ENCODE measurements around the gene MN1.

DNA sequence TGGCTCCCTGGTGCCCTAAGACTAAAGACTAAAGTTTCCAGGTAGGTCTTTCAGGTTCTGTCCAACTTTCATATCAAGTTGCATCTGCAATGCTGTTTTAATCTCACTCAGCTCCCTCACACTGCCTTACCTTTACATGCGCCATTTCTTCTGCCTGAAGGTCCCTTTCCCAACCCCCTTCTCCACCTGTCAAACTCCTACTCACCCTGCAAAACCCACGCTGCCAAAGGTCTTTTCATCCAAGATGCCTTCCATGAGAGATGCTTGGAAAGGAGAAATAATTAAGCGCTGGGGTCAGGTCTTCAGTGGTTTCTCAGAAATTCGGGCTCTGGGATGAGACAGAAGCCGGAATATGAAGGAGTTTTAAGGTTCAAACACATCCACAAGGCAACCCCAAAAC, 95.1 kb downstream of the MN1 start:
- TF ChIP-seq, protein P1, sequence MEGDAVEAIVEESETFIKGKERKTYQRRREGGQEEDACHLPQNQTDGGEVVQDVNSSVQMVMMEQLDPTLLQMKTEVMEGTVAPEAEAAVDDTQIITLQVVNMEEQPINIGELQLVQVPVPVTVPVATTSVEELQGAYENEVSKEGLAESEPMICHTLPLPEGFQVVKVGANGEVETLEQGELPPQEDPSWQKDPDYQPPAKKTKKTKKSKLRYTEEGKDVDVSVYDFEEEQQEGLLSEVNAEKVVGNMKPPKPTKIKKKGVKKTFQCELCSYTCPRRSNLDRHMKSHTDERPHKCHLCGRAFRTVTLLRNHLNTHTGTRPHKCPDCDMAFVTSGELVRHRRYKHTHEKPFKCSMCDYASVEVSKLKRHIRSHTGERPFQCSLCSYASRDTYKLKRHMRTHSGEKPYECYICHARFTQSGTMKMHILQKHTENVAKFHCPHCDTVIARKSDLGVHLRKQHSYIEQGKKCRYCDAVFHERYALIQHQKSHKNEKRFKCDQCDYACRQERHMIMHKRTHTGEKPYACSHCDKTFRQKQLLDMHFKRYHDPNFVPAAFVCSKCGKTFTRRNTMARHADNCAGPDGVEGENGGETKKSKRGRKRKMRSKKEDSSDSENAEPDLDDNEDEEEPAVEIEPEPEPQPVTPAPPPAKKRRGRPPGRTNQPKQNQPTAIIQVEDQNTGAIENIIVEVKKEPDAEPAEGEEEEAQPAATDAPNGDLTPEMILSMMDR (IDR thresholded peaks at IDR 0.05; ENCODE audit: borderline replicate concordance, extremely low read depth, low read length, poor library complexity, severe bottlenecking) = no peak
- no peak for TF ChIP-seq EZH2 (IDR thresholded peaks at IDR 0.05; ENCODE audit: borderline replicate concordance, low read depth, low read length, severe bottlenecking)
